Measurements from ENCODE around the gene CACNA1C.
"Not testable (repeated sequence)": the region's sequence is repeated elsewhere in the genome, so short reads cannot be mapped to it uniquely, and the experiment has no call there.

Gene CACNA1C

DNA sequence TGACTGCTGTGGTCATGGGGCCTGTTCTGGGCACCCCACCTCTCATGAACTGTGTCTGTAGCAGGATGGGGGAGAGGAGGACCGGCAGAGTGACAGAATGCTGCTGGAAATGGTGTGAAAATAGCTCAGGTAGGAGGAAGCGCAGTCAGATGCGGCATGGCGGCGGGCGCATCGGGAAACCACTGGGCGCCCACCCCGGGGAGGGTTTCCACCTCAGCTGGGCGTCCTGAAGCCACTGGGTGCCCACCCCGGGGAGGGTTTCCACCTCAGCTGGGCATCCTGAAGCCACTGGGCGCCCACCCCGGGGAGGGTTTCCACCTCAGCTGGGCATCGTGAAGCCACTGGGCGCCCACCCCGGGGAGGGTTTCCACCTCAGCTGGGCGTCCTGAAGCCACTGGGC lies 52.6 kb downstream of the CACNA1C start:
- not testable (repeated sequence) for H3K36me3 ChIP-seq (ENCODE audit: insufficient read depth, low read length); H3K4me1 ChIP-seq (ENCODE audit: control insufficient read depth, insufficient read depth, low read length); H3K9me3 ChIP-seq (replicated peaks; ENCODE audit: low read length); H3K4me3 ChIP-seq (ENCODE audit: low read length); H3K4me2 ChIP-seq (ENCODE audit: low read length); H3K9ac ChIP-seq (ENCODE audit: low read depth, low read length)
- peaks cover 29% of the 10 kb centered on the region for H3K27me3 ChIP-seq (ENCODE audit: control insufficient read depth, insufficient read depth, low read length)

DNA sequence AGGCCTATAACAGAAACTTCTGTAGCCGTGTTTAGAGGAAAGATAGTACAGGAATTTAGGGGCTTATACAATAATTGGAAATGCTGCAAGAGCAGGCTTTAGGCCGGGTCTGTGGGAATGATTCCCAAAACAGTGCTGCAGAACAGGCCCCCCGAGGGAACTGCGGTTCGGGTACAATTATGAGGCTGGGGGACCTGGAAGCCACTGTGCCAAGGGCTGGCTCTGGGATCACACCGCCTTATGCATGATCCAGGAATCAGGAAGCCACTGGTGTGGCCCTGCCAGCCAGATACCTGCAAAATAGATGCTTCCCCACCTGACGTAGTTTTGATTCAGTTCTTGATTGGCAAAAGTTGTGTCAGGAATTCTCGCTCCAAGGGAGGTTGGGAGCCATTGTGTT lies 55.4 kb downstream of the CACNA1C start:
- Histone ChIP-seq H3K4me3 (ENCODE audit: low read length) (no peak overlapping the region), H3K36me3 (ENCODE audit: insufficient read depth, low read length) (no peaks in the 10 kb centered on the region), H3K4me2 (ENCODE audit: low read length) (no peak overlapping the region), H3K27me3 (ENCODE audit: control insufficient read depth, insufficient read depth, low read length) (peaks cover 41% of the 10 kb centered on the region), H3K9ac (ENCODE audit: low read depth, low read length) (no peak overlapping the region), H3K9me3 (replicated peaks; ENCODE audit: low read length) (no peaks in the 10 kb centered on the region), H3K4me1 (ENCODE audit: control insufficient read depth, insufficient read depth, low read length) (no peaks in the 10 kb centered on the region)

DNA sequence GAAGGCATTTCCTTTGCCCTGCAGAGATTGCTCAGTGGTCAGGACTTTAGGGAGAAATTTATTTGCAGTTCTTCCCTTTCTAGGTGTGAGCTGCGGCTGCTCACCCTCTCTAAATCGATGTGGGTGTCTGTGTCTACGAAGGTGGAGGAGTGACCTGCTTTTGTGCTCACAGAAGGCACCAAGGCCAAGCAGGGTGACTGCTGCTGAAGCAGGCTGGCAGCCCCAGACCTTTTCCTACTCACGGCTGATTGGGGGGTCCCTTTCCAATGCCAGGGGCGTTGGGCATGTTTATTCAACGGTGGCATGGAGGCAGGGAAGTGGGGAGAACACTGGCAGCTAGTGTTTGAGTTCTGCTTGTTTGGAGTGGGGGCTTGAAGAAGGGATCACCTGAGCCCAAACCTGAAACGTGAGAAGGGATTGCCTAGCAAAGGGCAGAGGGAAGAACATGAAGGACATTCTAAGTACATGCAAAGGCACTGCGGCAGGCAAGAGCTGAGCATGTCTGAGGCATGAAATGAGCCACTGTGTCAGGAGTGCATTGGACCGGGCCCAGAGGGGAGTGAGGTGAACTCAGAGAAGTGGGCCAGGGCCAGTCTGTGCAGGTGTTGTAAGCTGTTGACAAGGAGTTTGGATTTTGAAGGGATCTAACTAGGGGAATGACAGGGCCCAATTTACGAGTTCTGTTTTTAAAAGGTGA lies 56.3 kb downstream of the CACNA1C start:
- no peak overlapping the region for H3K4me2 ChIP-seq (ENCODE audit: low read length)
- H3K36me3 ChIP-seq (ENCODE audit: insufficient read depth, low read length) = no peaks in the 10 kb centered on the region
- no peaks in the 10 kb centered on the region for H3K4me1 ChIP-seq (ENCODE audit: control insufficient read depth, insufficient read depth, low read length)
- H3K9me3 ChIP-seq (replicated peaks; ENCODE audit: low read length) = no peaks in the 10 kb centered on the region
- no peak overlapping the region for H3K9ac ChIP-seq (ENCODE audit: low read depth, low read length)
- peaks cover 41% of the 10 kb centered on the region for H3K27me3 ChIP-seq (ENCODE audit: control insufficient read depth, insufficient read depth, low read length)
- H3K4me3 ChIP-seq (ENCODE audit: low read length) = no peak overlapping the region

DNA sequence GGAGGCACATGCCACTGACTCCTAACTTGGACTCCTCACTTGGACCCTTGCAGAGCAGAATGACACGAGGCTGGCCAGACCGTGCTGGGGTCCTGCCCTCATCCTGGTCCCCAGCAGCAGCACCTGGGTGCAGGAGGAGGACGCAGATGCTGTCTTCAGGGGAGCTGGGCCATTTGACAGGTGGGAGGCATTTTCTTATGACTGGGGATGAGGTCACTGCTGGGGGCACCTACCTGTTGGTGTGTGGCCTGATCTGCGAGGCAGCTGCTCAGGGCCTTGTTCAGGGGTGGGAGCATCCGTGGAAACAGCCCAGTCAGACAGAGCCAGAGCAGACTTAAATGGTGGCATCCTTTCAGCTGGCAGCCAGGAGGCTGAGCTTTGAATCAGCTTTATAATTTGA lies 57.3 kb downstream of the CACNA1C start:
- peaks cover 33% of the 10 kb centered on the region for H3K27me3 ChIP-seq (ENCODE audit: control insufficient read depth, insufficient read depth, low read length)
- no peaks in the 10 kb centered on the region for H3K36me3 ChIP-seq (ENCODE audit: insufficient read depth, low read length)
- no peak overlapping the region for H3K4me2 ChIP-seq (ENCODE audit: low read length)
- H3K9ac ChIP-seq (ENCODE audit: low read depth, low read length) = no peak overlapping the region
- H3K4me3 ChIP-seq (ENCODE audit: low read length) = no peak overlapping the region
- H3K4me1 ChIP-seq (ENCODE audit: control insufficient read depth, insufficient read depth, low read length) = no peaks in the 10 kb centered on the region
- H3K9me3 ChIP-seq (replicated peaks; ENCODE audit: low read length) = no peaks in the 10 kb centered on the region

DNA sequence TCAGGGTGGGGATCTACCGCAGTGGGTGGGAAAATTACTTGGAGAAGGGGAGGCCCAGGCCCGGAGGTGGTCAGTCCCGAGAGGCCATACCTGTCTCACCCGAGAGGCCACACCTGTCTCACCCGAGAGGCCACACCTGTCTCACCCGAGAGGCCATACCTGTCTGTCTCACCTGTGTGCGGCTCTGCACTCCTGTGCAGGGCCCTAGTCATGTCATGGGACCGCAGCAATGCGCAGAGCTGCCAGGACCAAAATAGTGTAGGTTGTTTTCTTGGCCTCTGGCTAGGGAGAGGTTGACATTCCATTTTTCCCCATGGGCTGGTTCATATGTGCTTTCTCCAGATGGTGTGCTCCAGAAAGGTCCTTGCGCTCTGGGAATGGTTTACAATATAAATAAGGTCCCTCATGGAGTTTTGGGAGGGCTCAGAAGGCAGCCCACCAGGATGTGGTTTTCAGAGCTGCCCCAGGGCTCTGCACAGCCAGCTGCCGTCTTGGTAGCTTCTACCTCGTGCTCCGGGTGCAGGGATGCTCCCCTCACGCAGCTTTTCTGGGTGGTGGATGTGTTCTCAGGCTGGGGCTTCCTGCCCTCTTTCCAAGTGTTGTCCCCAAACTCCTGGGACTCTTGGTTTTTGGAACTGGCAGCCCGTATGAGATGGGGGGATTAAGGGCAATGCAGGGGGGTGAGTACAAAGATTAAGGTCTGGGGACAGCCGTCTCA lies 58.2 kb downstream of the CACNA1C start:
- Histone ChIP-seq H3K4me1 (ENCODE audit: control insufficient read depth, insufficient read depth, low read length) (no peaks in the 10 kb centered on the region), H3K9ac (ENCODE audit: low read depth, low read length) (no peak overlapping the region), H3K4me3 (ENCODE audit: low read length) (no peak overlapping the region), H3K36me3 (ENCODE audit: insufficient read depth, low read length) (no peaks in the 10 kb centered on the region), H3K4me2 (ENCODE audit: low read length) (no peak overlapping the region), H3K9me3 (replicated peaks; ENCODE audit: low read length) (no peaks in the 10 kb centered on the region), H3K27me3 (ENCODE audit: control insufficient read depth, insufficient read depth, low read length) (peaks cover 32% of the 10 kb centered on the region)

DNA sequence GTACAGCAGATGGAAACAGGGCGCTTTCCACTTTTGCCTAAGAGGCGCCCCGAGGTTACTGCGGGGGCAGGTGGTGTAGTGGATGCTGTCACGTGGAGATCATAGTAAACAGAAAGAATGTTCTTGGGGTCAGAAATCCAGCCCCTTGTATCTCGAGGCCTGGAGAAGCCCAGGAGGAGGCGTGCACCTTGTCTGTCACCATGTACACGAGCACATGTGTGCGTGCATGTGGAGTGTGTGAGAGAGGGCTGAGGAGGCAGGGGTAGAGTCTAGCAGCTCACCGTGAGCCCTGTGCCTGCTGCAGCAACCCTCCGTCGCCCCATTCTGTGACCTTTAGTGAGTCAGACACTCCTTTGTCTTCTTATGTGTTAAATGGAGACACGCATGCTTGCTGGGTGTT lies 59.0 kb downstream of the CACNA1C start:
- no peak overlapping the region for H3K4me2 ChIP-seq (ENCODE audit: low read length)
- H3K4me1 ChIP-seq (ENCODE audit: control insufficient read depth, insufficient read depth, low read length) = no peaks in the 10 kb centered on the region
- H3K27me3 ChIP-seq (ENCODE audit: control insufficient read depth, insufficient read depth, low read length) = peaks cover 32% of the 10 kb centered on the region
- no peaks in the 10 kb centered on the region for H3K9me3 ChIP-seq (replicated peaks; ENCODE audit: low read length)
- no peak overlapping the region for H3K4me3 ChIP-seq (ENCODE audit: low read length)
- no peak overlapping the region for H3K9ac ChIP-seq (ENCODE audit: low read depth, low read length)
- H3K36me3 ChIP-seq (ENCODE audit: insufficient read depth, low read length) = no peaks in the 10 kb centered on the region

DNA sequence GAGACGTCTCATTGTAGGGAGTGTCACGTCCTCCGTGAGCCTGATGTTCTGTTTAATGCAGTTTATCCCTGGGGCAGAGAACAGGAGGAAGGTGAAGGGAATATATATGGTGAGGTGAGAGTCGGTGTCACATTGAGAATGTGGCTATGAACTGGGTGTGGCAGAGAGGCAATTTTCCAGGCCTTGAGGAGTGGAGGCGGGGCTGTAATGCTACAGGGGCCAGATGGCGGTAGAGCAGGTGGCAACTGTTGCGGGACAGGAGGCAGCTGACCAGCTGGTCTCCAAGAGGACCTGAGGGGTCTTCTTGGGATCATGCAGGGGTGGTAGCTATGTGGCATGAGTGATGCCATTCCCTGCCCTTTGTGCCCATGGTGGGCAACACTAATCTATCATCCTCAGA lies 59.6 kb downstream of the CACNA1C start:
- Histone ChIP-seq H3K9me3 (replicated peaks; ENCODE audit: low read length) (no peaks in the 10 kb centered on the region), H3K36me3 (ENCODE audit: insufficient read depth, low read length) (no peaks in the 10 kb centered on the region), H3K27me3 (ENCODE audit: control insufficient read depth, insufficient read depth, low read length) (peaks cover 33% of the 10 kb centered on the region), H3K4me3 (ENCODE audit: low read length) (no peak overlapping the region), H3K4me2 (ENCODE audit: low read length) (no peak overlapping the region), H3K9ac (ENCODE audit: low read depth, low read length) (no peak overlapping the region), H3K4me1 (ENCODE audit: control insufficient read depth, insufficient read depth, low read length) (no peaks in the 10 kb centered on the region)

DNA sequence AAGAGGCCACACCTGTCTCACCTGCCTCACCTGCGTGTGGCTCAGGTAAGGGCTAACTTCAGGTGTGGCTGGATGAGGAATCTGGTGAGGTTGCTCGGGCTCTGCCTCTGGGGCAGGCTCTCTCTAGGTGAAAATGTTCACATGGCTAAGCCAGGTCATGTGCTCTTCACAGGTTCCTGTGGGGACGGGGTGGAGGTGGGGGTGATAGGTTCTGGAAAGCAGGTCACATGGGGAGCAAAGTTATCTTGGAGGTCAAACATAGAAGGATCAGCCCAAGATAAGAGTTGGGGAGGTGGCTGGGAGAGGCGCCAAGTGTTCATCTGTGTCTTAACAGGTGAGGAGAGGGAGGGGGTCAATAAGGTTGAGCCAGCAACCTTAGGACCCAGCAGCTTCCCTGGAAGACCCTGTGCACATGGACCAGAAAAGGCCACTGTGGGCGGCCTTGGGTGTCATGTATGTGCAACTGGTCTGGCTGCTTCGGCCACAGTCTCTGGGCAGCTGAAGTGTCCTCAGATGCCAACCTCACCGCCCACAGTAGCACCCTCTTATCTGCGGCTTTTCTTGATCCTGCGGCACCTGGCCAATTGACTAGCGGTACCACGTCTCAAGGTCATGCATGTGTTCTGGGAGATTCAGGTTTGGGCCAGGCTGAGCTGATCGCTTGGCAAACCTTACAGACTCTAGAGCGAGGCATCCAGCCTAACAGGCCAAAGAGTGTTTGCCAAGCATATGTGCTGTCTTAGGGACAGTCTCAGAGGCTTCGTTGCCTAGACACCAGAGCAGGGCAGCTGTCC lies 60.5 kb downstream of the CACNA1C start:
- Histone ChIP-seq H3K4me2 (ENCODE audit: low read length) (no peak overlapping the region), H3K4me3 (ENCODE audit: low read length) (no peak overlapping the region), H3K9me3 (replicated peaks; ENCODE audit: low read length) (no peaks in the 10 kb centered on the region), H3K36me3 (ENCODE audit: insufficient read depth, low read length) (no peaks in the 10 kb centered on the region), H3K9ac (ENCODE audit: low read depth, low read length) (no peak overlapping the region), H3K4me1 (ENCODE audit: control insufficient read depth, insufficient read depth, low read length) (no peaks in the 10 kb centered on the region), H3K27me3 (ENCODE audit: control insufficient read depth, insufficient read depth, low read length) (peaks cover 37% of the 10 kb centered on the region)

DNA sequence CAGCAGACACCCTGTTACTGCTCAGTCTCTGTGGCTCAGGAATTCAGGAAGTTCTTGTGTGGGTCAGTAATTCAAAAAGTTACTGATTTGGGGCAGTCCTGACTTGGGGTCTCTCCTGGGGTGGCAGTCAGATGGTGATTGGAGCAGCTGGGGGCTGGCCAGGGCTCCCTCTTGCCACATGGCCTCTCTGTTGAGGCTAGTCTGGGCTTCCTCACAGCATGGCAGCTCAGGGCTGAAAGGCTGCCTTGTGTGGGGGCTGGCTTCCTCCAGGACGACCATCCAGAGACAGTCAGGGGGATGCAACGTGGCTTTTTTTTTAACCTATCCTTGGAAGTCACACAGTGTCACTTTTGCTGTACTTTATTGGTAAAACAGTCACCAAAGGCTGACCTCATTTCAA lies 61.3 kb downstream of the CACNA1C start:
- Histone ChIP-seq H3K4me3 (ENCODE audit: low read length) (no peak overlapping the region), H3K4me2 (ENCODE audit: low read length) (no peak overlapping the region), H3K36me3 (ENCODE audit: insufficient read depth, low read length) (no peaks in the 10 kb centered on the region), H3K4me1 (ENCODE audit: control insufficient read depth, insufficient read depth, low read length) (no peaks in the 10 kb centered on the region), H3K9ac (ENCODE audit: low read depth, low read length) (no peak overlapping the region), H3K9me3 (replicated peaks; ENCODE audit: low read length) (no peaks in the 10 kb centered on the region), H3K27me3 (ENCODE audit: control insufficient read depth, insufficient read depth, low read length) (peaks cover 38% of the 10 kb centered on the region)

DNA sequence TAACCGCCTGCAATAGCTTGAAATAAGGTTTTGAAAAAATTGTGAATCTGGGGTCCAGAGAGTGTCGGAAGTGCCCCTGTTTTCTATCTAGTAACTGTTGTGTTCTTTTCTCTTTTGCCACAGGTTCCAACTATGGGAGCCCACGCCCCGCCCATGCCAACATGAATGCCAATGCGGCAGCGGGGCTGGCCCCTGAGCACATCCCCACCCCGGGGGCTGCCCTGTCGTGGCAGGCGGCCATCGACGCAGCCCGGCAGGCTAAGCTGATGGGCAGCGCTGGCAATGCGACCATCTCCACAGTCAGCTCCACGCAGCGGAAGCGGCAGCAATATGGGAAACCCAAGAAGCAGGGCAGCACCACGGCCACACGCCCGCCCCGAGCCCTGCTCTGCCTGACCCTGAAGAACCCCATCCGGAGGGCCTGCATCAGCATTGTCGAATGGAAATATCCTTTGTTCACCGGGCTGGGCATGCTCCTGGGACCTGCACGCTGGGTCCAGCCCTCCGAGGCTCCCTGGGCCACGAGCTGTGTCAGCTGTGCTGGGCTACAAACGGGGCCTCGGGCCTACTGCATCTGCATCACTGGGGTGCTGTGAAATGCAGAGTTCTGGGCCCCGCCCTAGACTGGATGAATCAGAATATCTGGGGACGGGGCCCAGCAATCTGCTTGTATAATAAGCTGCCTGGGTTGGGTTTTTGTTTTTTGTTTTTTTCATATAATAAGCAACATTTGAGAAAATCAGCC lies 62.5 kb downstream of the CACNA1C start:
- H3K36me3 ChIP-seq (ENCODE audit: insufficient read depth, low read length) = no peaks in the 10 kb centered on the region
- H3K4me3 ChIP-seq (ENCODE audit: low read length) = no peak overlapping the region
- H3K4me1 ChIP-seq (ENCODE audit: control insufficient read depth, insufficient read depth, low read length) = no peaks in the 10 kb centered on the region
- H3K4me2 ChIP-seq (ENCODE audit: low read length) = no peak overlapping the region
- H3K9me3 ChIP-seq (replicated peaks; ENCODE audit: low read length) = no peaks in the 10 kb centered on the region
- no peak overlapping the region for H3K9ac ChIP-seq (ENCODE audit: low read depth, low read length)
- H3K27me3 ChIP-seq (ENCODE audit: control insufficient read depth, insufficient read depth, low read length) = peaks cover 37% of the 10 kb centered on the region

DNA sequence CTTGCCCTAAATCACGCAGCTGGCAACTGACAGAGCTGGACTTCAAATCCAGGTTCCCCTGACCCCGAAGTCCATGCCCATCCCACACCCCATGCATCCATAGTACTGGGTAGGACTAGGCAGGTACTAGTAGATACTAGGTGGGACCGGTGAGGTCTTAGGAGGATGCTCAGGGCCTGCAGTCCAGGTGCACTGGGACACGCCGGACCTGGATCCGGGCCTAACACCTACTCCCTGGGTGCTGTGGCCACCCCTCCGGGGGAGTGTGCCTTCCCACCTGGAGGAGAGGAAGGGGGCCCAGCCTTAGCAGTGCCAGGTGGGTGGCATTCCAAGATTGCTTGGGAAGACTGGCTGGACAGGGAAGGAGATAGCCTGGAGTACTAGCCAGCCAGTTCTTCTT lies 64.8 kb downstream of the CACNA1C start:
- H3K4me3 ChIP-seq (ENCODE audit: low read length) = no peak overlapping the region
- no peak overlapping the region for H3K9ac ChIP-seq (ENCODE audit: low read depth, low read length)
- H3K4me2 ChIP-seq (ENCODE audit: low read length) = no peak overlapping the region
- no peaks in the 10 kb centered on the region for H3K4me1 ChIP-seq (ENCODE audit: control insufficient read depth, insufficient read depth, low read length)
- H3K27me3 ChIP-seq (ENCODE audit: control insufficient read depth, insufficient read depth, low read length) = peaks cover 43% of the 10 kb centered on the region
- no peaks in the 10 kb centered on the region for H3K36me3 ChIP-seq (ENCODE audit: insufficient read depth, low read length)
- no peaks in the 10 kb centered on the region for H3K9me3 ChIP-seq (replicated peaks; ENCODE audit: low read length)

Measured in skeletal muscle satellite cell (primary cell).